HFFc6 (cell line): ENCODE results near the gene VSNL1. TPM values are rescaled to one million over a fixed set of nuclear protein-coding genes. Genes with fewer than 3 reads are reported as not detected.

Source experiments
- DNase-seq: peaks from one replicate; pipeline ENCODE4 v3.0.0-alpha.2; 2018
- H3K27ac Mint-ChIP-seq: 2 replicates; pipeline ENCODE4 v1.8.0; 2020; ENCODE audit warnings: mild to moderate bottlenecking, mixed read lengths
- H3K27me3 Mint-ChIP-seq: 2 replicates; pipeline ENCODE4 v1.8.0; 2021; ENCODE audit warnings: mild to moderate bottlenecking, moderate library complexity, mixed read lengths; ENCODE audit not compliant: insufficient read depth
- H3K36me3 Mint-ChIP-seq: 2 replicates; pipeline ENCODE4 v1.8.0; 2021; ENCODE audit warnings: low read depth, mixed read lengths
- H3K4me1 Mint-ChIP-seq: 2 replicates; pipeline ENCODE4 v1.8.0; 2020; ENCODE audit warnings: low read depth, mixed read lengths
- H3K4me3 Mint-ChIP-seq: 2 replicates; pipeline ENCODE4 v1.8.0; 2020; ENCODE audit warnings: mild to moderate bottlenecking, moderate library complexity, mixed read lengths
- H3K9me3 Mint-ChIP-seq: 2 replicates; pipeline ENCODE4 v1.8.0; 2020; ENCODE audit warnings: mild to moderate bottlenecking, mixed read lengths
- total RNA-seq, 6 experiments: library from RNA; stranded (reverse); fragmentation: NEBNext Ultra II Directional; extraction: Animal tissue kit (Norgen Biotek cat#: 25700); gene quantifications; 2 replicates in 1 of 6; 3 replicates in 5 of 6; pipeline ENCODE4 v1.2.3, GENCODE V29; 2021
- TF ChIP-seq, protein P1 (sequence below): fragments of 200-600 bp; sonication (generic); IDR thresholded peaks from 2 replicates; pipeline ENCODE4 v1.5.0; 2021; ENCODE audit warnings: antibody characterized with exemption, mild to moderate bottlenecking

VSNL1 gene
- total RNA-seq, 6 experiments from 2014 or later: not detected

- no peaks in the 10 kb centered on the region for H3K36me3 Mint-ChIP-seq
- H3K4me1 Mint-ChIP-seq: no peaks in the 10 kb centered on the region
- H3K27me3 Mint-ChIP-seq: no peaks in the 10 kb centered on the region; the same call in 1 of the 2 replicates
- H3K4me3 Mint-ChIP-seq: no peak overlapping the region
- no peak for DNase-seq
- TF ChIP-seq, protein P1, sequence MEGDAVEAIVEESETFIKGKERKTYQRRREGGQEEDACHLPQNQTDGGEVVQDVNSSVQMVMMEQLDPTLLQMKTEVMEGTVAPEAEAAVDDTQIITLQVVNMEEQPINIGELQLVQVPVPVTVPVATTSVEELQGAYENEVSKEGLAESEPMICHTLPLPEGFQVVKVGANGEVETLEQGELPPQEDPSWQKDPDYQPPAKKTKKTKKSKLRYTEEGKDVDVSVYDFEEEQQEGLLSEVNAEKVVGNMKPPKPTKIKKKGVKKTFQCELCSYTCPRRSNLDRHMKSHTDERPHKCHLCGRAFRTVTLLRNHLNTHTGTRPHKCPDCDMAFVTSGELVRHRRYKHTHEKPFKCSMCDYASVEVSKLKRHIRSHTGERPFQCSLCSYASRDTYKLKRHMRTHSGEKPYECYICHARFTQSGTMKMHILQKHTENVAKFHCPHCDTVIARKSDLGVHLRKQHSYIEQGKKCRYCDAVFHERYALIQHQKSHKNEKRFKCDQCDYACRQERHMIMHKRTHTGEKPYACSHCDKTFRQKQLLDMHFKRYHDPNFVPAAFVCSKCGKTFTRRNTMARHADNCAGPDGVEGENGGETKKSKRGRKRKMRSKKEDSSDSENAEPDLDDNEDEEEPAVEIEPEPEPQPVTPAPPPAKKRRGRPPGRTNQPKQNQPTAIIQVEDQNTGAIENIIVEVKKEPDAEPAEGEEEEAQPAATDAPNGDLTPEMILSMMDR: no peak
- peaks cover 6% of the 10 kb centered on the region; the same call in 1 of the 2 replicates for H3K9me3 Mint-ChIP-seq
- no peak overlapping the region for H3K27ac Mint-ChIP-seq
Observed at GRCh38 chr2:17593445-17593840, 52.9 kb downstream of the VSNL1 start.

DNA sequence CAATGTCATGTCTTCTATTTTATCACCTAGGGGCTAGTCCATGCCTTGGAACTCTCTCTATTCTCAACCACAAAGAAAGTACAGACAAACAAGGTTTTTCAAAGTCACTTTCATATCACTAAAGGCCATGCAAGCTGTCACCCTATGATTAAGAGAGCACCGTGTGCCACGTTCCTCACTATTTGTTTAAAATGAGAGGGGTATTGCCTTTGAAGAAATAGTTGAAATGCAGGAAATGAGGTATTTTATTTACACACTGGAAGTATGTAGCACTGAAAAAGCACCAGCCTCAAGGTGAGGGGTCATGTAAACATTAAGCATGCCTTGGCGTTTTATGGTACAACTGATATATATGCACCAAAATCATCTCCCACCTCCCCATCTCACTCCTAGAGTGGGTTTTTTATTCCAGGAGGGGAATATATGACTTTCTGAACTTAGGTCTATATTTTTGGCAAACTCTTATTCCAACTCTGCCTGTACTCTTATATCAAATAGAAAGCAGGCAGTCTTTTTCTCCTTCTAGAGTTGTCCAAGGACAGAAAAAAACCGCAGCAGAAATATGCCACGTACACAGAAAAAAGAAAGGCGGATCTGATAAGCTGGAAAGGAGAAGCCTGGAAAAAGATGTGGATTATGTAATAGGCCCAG is 53.5 kb downstream of the VSNL1 start:
- Mint-ChIP-seq H3K36me3 (no peaks in the 10 kb centered on the region), H3K9me3 (peaks cover 3% of the 10 kb centered on the region; the same call in 1 of the 2 replicates), H3K4me3 (no peak overlapping the region), H3K27ac (no peak overlapping the region), H3K27me3 (no peaks in the 10 kb centered on the region; the same call in 1 of the 2 replicates), H3K4me1 (no peaks in the 10 kb centered on the region)
- TF ChIP-seq, protein P1: no peak
- no peak for DNase-seq

DNA sequence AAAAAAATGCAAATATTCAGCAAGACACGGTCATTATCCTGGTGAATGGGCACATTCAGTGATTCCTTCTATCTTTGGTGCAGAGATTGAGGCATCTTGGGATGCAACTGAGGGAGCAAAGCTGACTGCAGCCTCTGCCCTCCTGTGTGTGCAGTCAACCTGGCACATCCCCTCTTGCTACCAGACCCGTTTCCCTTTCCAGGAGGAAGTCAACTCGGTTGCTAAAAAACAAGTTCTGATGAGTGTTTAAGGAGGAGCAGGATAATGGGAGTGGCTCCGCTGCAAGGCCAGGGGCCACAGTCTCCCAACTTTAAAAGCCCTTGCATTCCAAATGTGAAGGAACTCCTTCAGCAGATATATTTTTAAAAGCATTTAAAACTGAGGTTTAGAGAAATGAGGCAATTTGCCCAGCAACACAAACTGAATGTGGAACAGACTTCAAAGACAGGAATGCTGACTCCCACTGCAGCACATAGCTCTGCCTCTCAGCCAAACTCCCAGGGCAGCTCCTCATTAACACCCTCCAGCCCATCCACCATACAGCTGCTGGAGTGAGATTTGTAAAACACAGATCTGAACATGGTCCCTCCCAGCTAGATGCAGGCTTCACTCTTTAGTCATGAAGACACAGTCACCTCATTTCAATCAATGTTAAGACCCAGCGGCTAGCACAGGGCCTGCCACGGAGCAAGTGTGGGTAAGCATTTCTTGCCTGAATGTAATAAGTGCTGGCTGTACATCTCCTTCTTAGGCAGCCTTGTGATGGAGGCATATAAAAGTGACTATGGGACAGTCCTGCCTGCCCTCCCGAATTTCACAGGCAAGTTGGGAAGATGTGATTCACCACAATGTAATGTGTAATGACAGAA is 54.3 kb downstream of the VSNL1 start:
- Mint-ChIP-seq H3K4me1 (no peaks in the 10 kb centered on the region), H3K36me3 (no peaks in the 10 kb centered on the region), H3K9me3 (no peaks in the 10 kb centered on the region; the same call in 1 of the 2 replicates), H3K27me3 (no peaks in the 10 kb centered on the region; the same call in 1 of the 2 replicates), H3K4me3 (no peak overlapping the region), H3K27ac (no peak overlapping the region)
- DNase-seq: no peak
- TF ChIP-seq, protein P1: no peak

DNA sequence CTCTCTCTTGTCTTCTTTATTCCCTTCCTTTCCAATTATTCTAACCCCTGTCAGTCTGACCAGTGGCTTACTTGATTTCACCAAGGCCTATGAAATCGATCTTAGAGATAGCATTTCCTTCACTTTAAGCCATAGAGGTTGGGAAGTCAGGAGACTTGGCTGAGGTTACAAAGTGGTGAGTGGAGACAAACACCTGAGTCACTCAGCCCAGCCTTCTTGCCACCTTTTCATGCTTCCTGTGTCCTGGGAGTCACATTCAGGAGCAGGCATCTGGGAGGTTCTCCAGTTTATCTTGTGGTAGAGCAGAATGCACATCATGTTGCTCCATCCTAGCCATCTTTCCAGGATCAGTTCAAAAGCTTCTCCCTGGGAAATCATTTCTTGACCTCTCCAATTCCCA is 59.1 kb downstream of the VSNL1 start:
- H3K9me3 Mint-ChIP-seq: no peaks in the 10 kb centered on the region; the same call in 1 of the 2 replicates
- H3K27me3 Mint-ChIP-seq: peaks cover 2% of the 10 kb centered on the region; the same call in 1 of the 2 replicates
- no peak for DNase-seq
- H3K4me3 Mint-ChIP-seq: no peak overlapping the region
- no peak overlapping the region for H3K27ac Mint-ChIP-seq
- no peaks in the 10 kb centered on the region for H3K36me3 Mint-ChIP-seq
- TF ChIP-seq, protein P1: no peak
- no peaks in the 10 kb centered on the region for H3K4me1 Mint-ChIP-seq

DNA sequence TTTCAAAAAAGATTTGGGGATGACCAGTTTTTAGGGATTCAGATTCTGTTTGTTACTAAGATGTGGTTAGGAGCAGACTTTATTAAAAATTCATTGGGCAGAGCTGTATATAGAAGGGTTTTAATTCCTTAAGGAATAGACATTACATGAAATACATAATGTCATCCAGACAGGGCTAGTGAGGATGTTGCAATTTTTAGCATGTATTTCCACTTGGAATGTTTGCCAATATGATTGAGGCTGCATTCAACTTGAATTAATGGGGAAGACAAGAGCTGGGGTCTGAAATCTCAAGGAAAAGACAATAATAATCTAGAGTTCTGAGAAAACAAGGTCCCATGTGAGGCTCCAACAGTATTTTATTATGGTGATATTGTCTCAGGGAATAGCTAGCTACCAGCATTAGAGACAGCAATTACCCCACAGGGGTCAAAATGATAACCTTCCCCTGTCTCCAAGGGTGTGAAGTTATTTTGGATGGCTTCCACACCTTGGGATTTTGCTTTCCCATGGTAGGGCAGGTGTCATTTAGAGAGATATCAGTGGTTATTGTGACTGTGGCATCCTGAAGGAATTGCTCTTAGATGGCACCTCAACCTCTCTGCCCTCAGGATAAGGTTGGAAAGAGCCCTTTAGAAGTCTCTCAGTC is 60.2 kb downstream of the VSNL1 start:
- H3K9me3 Mint-ChIP-seq: no peaks in the 10 kb centered on the region; the same call in 1 of the 2 replicates
- TF ChIP-seq, protein P1: no peak
- peaks cover 2% of the 10 kb centered on the region; the same call in 1 of the 2 replicates for H3K27me3 Mint-ChIP-seq
- H3K4me1 Mint-ChIP-seq: no peaks in the 10 kb centered on the region
- no peak overlapping the region for H3K27ac Mint-ChIP-seq
- H3K36me3 Mint-ChIP-seq: no peaks in the 10 kb centered on the region
- no peak overlapping the region for H3K4me3 Mint-ChIP-seq
- no peak for DNase-seq
